Activated effector memory CD4-positive, alpha-beta T cell treated with Interleukin-2 at 50 U/mL for 16 hours (primary cell): ENCODE data around the gene SUN1.
A peak's percentile ranks its signal among the peaks of the same experiment; 100 is the strongest.

Experiments
- DNase-seq: peaks from one replicate; pipeline ENCODE4 v3.0.0-alpha.2; 2020

SUN1 gene

GRCh38 chr7:894164-894867 is 62.0 kb downstream of the SUN1 start:
- DNase-seq = no peak

DNA sequence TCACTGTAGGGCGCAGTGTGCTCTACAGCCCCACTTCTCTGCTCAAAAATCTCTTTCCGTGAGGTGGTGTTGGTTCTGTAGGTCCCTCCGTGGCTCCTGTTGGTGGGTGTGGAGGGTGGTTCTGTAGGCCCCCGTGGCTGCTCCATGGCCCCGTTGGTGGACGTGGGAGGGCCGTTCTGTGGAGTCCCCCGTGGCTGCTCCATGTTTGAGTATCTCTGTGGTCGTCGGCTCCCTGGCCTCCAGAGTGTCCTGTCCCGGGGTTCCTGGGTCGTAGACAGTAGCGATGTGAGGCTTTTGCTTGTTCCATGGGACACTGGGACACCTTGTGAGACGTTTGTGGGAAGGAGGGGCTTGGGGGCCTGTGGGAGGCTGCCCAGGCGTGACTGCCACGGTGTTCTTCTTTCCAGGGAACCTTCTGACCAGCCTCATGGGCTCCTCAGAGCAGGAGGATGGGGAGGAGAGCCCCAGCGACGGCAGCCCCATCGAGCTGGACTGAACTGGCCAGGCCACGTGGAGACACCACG is 62.7 kb downstream of the SUN1 start:
- no peak for DNase-seq

DNA sequence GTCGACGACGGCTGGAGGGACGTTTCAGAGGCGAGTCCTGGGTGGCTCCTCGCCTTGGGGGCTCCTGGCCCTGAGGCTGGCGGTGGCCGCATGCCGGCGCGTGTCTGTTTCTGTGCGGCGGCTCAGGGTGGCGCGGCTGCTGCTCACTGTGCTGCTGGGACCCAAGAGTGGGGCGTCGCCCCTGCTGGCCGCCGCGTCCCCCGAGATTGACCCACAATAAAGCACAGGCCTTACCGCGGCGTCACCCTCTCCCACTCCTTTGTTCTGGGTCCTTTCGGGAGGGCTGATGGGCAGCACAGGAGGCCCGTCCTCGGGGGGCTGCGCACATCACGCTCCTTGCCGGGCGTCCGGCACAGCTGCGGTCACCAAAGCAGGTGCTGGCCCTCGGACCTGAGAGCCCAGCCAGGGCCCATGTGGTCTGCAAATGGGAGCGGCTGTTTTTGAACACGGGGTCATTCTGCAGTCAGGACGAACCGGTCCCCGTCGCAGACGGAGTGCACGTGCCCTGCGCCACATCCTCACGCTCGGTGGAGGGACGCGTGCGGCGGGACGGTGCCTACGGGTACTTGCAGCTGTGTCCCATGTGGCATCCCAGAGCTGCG is 63.3 kb downstream of the SUN1 start:
- no peak for DNase-seq

DNA sequence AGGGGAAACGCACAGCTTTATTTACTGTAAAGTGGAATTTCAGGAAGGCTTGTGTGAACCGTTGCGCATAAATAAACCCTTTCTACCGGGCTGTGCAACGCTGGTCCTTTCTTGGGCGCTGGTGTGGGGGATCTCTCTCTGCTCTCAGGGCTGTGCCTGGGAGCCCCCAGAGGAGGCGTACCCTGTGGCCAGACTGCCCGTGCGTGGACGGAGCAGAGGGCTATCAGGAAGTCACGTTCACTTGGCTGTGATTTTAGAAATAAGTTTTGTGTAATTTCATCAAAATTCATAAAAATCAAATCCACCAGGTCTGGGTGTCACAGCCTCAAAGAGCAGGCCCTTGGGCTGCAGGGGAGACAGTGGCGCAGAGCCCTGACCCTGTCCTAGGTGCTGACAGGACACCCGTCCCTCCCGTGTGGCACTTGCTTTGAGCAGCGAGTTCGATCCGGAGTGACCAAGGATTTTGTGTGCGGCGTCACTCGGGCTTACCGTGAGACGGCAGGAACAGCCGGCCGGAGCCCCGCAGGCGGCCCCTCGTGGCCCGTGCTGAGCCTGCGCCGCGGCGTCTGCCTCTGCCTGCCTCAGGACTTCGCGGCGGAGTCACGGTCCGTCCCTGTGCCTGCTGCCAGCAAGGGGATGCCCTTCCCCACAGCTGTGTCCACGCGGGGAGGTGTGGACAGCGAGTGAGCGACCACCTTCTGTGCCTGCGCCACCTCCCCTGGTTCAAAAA is 64.2 kb downstream of the SUN1 start:
- no peak for DNase-seq

DNA sequence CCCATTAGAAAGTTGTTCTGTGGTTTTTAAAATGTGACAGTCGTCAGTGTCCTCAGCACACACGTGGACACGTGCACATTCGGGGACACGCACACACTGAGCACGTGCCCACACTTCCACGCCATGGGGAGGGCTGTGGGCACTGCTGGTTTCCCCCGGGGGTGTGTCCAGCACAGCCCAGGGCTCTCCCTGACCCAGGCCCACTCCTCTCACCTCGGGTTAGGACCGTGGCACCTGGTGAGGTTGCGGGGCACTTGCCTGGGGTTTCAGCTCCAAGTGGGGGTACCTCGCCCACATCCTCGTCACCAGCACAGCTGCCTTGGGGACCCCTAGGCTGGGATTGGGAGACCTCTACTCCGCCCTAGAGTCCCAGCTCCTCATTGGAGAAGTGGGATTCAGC is 64.8 kb downstream of the SUN1 start:
- no peak for DNase-seq

DNA sequence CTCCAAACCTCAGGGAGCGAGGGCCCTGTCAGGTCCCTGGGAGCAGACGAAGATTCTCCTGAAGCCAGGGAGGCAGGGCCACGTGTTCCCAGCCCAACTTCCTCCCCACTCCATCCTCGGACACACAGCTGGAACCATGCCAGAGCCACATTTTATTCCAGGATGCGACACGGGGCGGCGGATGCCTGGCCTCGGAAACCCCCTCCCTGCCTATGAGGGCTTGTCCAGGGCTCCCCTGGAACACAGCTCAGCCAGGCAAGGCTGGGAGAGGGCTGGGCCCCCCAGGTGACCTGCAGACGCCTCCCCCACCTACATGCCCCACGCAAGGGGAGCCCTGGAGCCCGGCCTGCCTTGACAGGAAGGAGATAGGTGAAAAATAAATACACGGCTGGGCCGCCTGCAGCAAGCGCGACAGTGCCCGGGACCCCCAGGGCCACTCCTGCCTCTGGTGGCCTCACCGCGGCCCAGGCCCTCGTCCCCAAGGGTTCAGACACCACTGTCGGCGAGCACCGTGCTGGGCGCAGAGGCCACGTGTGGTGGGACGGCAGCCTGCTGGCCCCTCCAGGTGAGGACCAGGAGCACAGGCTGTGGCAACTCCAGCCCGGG is 65.6 kb downstream of the SUN1 start:
- DNase-seq = no peak

DNA sequence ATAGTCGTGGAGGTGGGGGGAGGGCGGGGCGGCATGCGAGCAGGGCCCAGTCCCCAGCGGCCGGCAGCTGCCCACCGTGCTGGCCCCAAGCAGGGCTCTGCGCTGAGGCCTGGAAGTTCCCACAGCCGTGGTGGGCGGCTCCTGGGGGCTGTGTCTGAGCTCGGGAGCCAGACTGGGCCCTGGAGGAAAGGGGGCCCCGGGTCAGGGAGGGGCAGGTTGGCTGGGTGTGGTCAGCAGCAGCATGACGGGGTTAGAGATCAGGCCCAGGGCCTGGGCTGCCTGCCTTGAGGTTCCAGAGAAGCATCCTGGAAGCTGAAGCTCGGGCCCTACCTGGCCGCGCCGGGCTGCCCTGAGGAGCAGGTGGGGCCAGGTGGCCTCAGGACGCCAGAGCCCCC is 66.2 kb downstream of the SUN1 start:
- no peak for DNase-seq

- no peak for DNase-seq
Measured at GRCh38 chr7:898855-899681, 66.8 kb downstream of the SUN1 start.

- no peak for DNase-seq
Measured at GRCh38 chr7:899806-900205, 67.5 kb downstream of the SUN1 start.

DNA sequence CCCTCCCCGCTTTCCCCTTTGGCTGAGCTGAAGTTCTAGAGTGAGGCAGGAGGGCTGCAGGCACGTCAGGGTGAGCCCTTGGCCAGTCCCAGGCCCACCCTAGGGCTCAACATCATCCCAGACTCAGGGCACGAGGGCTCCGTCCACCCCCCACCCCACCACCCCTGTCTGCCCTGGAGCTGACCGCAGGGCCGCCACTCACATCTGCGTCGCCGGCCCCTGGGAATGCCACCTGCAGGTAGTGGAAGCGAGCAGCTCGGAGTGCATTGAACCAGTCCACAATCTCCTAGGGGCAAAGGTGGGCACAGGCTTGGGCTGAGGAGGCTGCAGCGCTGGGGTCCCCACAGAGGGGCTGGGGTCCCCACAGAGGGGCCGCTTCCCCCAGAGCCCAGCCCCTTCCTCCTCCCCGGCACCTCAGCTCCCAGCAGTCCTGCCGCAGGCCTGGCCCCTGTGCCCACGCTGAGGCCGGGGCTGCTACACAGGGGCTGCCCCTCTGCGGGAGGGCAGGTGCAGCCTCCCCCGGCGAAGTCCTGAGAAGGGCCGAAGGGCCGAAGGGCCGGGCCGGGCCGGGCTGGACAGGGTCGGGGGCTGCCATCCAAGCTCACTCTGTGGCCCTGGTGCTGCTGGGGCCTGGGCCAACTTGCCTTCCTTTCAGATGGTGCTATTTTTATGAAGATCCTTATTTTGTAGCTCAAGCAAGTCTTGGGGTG is 68.2 kb downstream of the SUN1 start:
- no peak for DNase-seq

DNA sequence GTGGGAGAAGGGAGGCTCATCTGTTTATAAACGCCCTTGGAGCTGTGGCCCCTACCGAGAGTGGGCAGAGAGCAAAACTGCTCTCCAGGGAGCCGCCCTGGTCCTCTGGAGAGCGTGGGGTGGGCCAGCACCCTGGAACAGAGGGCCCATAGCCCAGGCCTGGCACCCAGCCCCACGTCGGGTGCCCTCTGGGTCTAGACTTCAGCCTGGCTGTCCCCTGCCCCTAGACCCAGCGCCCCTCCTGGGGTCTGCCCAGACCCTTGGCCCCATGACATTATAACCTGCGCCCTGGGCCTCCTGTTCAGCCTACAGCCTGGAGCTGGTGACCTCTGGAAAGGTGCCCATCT is 68.7 kb downstream of the SUN1 start:
- DNase-seq = no peak

- no peak for DNase-seq
Measured at GRCh38 chr7:901388-902154, 69.3 kb downstream of the SUN1 start.

DNA sequence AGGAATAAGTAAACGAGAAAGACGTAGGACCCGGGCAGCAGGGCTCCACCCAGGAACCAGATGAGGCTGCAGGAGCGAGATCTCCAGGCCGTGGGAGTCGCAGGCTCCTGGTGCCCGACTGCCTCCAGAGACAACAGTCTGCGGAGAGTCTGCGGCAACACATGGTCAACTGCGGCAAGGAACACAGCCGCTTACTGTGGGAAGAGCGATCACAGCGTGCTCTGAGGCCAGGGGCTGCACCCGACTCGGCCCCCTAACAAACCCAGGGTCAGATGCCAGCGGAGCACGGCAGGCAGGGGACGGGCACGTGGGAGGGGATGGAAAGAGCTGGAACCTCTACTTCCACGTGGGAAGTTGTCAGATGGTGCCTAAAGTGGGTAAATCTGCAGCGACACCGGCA is 70.7 kb downstream of the SUN1 start:
- DNase-seq = no peak

DNA sequence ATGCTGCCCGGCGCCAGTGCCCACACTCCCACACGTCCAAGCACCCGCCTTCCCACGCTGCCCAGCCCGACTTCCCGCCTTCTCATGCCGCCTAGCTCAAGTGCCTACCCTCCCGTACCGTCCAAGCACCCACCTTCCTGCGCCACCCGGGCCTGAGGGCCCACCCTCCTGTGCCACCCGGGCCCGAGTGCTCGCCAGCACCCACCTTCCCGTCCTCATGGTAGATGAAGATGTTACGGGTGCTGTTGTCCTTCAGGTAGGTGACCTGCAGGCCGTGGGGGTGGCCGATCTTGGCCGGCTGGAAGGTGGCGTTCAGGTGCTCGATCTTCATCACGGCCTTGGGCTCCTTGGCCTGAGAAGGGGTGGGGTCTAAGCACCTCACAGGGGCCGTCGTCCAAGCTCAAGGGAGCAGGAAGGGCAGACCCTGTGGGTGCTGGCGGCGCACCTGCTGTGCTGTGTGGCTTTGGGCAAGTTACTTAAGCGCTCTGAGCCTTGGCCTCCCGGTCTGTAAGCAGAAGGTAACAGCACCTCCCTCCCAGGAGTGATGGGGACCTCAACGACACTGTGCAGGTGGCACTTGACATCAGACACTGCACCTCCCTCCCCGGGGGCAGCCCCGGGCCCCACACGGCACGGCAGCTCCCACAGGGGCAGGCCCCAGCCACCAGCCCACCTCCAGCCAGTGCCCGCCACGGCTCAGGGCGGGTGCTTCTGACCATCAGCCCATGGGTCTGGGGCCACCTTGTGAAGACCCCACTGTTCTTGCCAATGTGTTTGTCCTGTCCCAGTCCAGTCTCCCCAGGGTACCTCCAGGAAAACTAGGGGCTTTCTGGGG is 71.9 kb downstream of the SUN1 start:
- DNase-seq = no peak

GRCh38 chr7:904847-905246 is 72.6 kb downstream of the SUN1 start:
- no peak for DNase-seq

DNA sequence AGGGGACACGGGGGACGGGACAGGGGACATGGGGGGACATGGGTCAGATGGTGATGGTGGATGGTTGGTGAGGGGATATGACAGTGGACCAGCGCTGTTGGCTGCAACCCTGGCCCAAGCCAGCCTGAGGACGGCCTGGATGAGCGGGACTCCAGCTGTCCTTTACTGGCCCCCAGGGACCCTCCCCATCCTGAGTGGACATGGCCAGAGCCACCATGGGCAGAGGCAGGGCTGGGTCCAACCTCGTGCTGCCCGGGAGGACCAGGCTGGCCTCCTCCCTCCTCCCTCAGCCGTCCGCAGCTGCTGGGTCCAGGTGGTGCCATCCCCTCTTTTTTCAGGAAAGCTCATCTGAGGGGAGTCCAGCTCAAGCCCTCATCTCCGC is 74.5 kb downstream of the SUN1 start:
- DNase-seq = no peak

DNA sequence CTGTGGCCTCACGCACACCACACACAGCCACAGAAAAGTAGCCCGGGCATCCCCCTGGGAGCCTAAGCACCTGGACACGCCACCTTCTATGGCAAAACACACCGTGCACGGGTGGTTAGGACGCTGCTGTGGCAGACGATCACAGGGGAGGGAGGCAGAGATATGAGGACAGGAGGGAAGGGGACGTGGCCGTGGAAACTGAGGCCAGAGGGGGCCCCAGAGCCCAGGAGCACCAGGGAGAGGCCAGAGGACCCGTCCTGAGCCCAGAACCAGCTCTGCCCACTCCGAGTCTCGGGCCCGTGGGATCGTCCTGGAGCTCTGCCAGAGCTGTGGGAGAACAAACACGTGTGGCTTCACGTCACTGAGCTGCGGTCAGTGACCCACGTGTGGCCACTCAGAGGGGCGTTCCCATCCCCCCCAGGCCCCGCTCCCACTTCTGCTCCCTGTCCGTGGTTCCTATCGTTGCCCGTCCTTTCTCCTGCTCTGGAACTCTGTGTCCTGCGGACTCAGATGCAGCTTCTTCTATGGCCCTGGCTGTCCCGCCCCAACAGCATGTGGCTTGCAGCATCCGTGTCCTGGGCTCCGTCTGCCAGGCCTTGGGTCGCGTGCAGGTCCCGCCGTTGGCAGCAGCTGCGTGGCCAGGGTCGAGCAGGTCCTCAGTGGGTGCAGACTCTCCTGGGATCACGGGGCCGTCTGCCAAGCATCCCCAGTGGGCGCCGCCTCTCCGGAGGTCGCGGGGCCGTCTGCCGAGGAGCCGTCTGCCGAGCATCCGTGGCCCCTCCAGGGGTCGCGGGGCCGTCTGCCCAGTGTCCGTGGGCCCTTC is 75.1 kb downstream of the SUN1 start:
- no peak for DNase-seq

DNA sequence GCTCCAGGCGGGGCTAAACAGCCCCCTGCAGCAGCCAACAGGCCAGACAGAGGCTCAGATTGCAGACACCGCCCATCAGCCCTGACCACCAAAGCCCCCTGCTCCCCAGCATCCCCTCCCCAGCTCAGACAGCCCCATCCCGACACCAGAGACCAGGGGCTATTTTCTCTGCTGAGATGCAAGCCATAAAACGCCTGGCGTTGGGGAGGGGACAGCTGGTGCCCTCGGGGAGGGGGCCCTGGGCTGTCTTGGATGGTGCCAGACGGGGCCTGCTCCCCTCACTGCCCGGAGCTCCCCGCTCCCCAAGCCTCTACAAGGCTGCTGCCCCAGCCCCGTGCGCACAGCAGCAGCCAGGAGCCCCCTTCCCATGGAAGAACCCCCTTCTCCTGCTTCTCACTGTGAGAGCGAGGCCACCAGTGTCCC is 75.9 kb downstream of the SUN1 start:
- no peak for DNase-seq

- peak; percentile 58 for DNase-seq
Measured at GRCh38 chr7:908591-909357, 76.5 kb downstream of the SUN1 start.
